DMS153 (cell line): ENCODE measurements around the gene CA5A.
A peak's percentile ranks its signal among the peaks of the same experiment; 100 is the strongest.
"Not testable (repeated sequence)": the region's sequence is repeated elsewhere in the genome, so short reads cannot be mapped to it uniquely, and the experiment has no call there.

Experiments
- DNase-seq: peaks from one replicate; lab custom pipeline; 2025; lab: John Stamatoyannopoulos, UW

CA5A gene

GRCh38 chr16:87922250-87922871, 14.0 kb downstream of the CA5A start:
- DNase-seq = no peak

- no peak for DNase-seq
These were observed 15.0 kb downstream of the CA5A start for GRCh38 chr16:87921236-87921773.

- DNase-seq = no peak
These were observed 16.7 kb downstream of the CA5A start for GRCh38 chr16:87919681-87919994.

- DNase-seq = no peak
These were observed 17.3 kb downstream of the CA5A start for GRCh38 chr16:87918866-87919680.

- no peak for DNase-seq
These were observed 18.0 kb downstream of the CA5A start for GRCh38 chr16:87918338-87918737.

- no peak for DNase-seq
These were observed 18.8 kb downstream of the CA5A start for GRCh38 chr16:87917503-87917902.

GRCh38 chr16:87914812-87915211, 21.5 kb downstream of the CA5A start:
- DNase-seq = no peak

- not testable (repeated sequence) for DNase-seq
These were observed 22.2 kb downstream of the CA5A start for GRCh38 chr16:87914021-87914725.

GRCh38 chr16:87912691-87913090, 23.6 kb downstream of the CA5A start:
- not testable (repeated sequence) for DNase-seq

GRCh38 chr16:87911106-87911763, 25.1 kb downstream of the CA5A start:
- peak; percentile 92 for DNase-seq

GRCh38 chr16:87909203-87909935, 27.0 kb downstream of the CA5A start:
- peak; percentile 19 for DNase-seq

- not testable (repeated sequence) for DNase-seq
These were observed 28.2 kb downstream of the CA5A start for GRCh38 chr16:87908101-87908500.

- DNase-seq = not testable (repeated sequence)
These were observed 30.8 kb downstream of the CA5A start for GRCh38 chr16:87905521-87905920.

- DNase-seq = not testable (repeated sequence)
These were observed 31.4 kb downstream of the CA5A start for GRCh38 chr16:87904963-87905362.

- DNase-seq = not testable (repeated sequence)
These were observed 35.8 kb downstream of the CA5A start for GRCh38 chr16:87900489-87900888.

- DNase-seq = no peak
These were observed 38.5 kb downstream of the CA5A start for GRCh38 chr16:87897521-87898505.

- not testable (repeated sequence) for DNase-seq
These were observed 39.3 kb downstream of the CA5A start for GRCh38 chr16:87896924-87897520.

- DNase-seq = not testable (repeated sequence)
These were observed 40.0 kb downstream of the CA5A start for GRCh38 chr16:87896176-87896890.

GRCh38 chr16:87895641-87896141, 40.6 kb downstream of the CA5A start:
- no peak for DNase-seq
